Panc1 (cell line): ENCODE results near the gene FUBP3. TPM values are rescaled to one million over a fixed set of nuclear protein-coding genes. Genes with fewer than 3 reads are reported as not detected.
"Not testable (repeated sequence)": the region's sequence is repeated elsewhere in the genome, so short reads cannot be mapped to it uniquely, and the experiment has no call there.

Experiments
- ATAC-seq: fragments of 200-7000 bp; cut with Tn5 transposase; 2 replicates; pipeline ENCODE4 v1.9.1; 2020; ENCODE audit warnings: mild to moderate bottlenecking, moderate library complexity
- BruUV-seq: library from RNA; stranded (reverse); fragments of 400-500 nt; replicated peaks from 2 replicates; lab custom pipeline; 2021; lab: Mats Ljungman, UMichigan
- CTCF ChIA-PET: fragments of 300-600 bp; sonication (Branson Sonifier 250); formaldehyde crosslinking; loops from one replicate; lab custom pipeline; 2022; ENCODE audit warnings: antibody characterized with exemption; lab: Charles Lee
- POLR2A ChIA-PET: fragments of 300-600 bp; sonication (Branson Sonifier 250); formaldehyde crosslinking; loops from one replicate; lab custom pipeline; 2022; ENCODE audit warnings: antibody characterized with exemption; lab: Charles Lee
- DNase-seq: peaks from one replicate; pipeline ENCODE4 v3.0.0-alpha.2; 2010; ENCODE audit warnings: low read depth, low spot score
- H3K27ac ChIP-seq: 2 replicates; pipeline ENCODE4 v1.5.1; 2011; ENCODE audit warnings: mild to moderate bottlenecking, low read length, inconsistent platforms
- H3K27me3 ChIP-seq: fragments of 200-500 bp; sonication (Bioruptor generic); 2 replicates; pipeline ENCODE4 v1.6.0; 2014; ENCODE audit warnings: low read length, inconsistent platforms; ENCODE audit not compliant: control insufficient read depth, insufficient read depth
- H3K36me3 ChIP-seq: fragments of 200-500 bp; sonication (Bioruptor generic); 2 replicates; pipeline ENCODE4 v1.5.1; 2014; ENCODE audit warnings: inconsistent platforms, mild to moderate bottlenecking, low read length, moderate library complexity; ENCODE audit not compliant: control insufficient read depth, insufficient read depth
- H3K4me1 ChIP-seq: 2 replicates; pipeline ENCODE4 v1.5.1; 2011; ENCODE audit warnings: inconsistent platforms, mild to moderate bottlenecking, low read length, moderate library complexity; ENCODE audit not compliant: control insufficient read depth, insufficient read depth
- H3K4me3 ChIP-seq, 2 experiments: 2 replicates each; pipeline ENCODE4 v1.5.1; 2011 to 2012; ENCODE audit warnings: low read depth in 2 of 2, low read length in 2 of 2, mild to moderate bottlenecking in 2 of 2, inconsistent platforms in 1 of 2, moderate library complexity in 1 of 2
- H3K9me3 ChIP-seq: fragments of 200-500 bp; sonication (Bioruptor generic); 2 replicates; pipeline ENCODE4 v1.5.1; 2014; ENCODE audit warnings: low read depth, mild to moderate bottlenecking, inconsistent platforms, low read length, moderate library complexity; ENCODE audit not compliant: control insufficient read depth, insufficient read depth
- CTCF ChIP-seq: fragments of 450-650 bp; IDR thresholded peaks from 2 replicates; pipeline ENCODE4 v1.5.1; 2017; ENCODE audit warnings: mild to moderate bottlenecking
- POLR2AphosphoS5 ChIP-seq: IDR thresholded peaks from 2 replicates; pipeline ENCODE4 v1.6.1; 2012; ENCODE audit warnings: mild to moderate bottlenecking, low read depth, low read length, moderate library complexity
- REST ChIP-seq, 2 experiments: IDR thresholded peaks; 2 replicates each; pipeline ENCODE4 v1.6.1; 2011 to 2012; ENCODE audit warnings: low read depth in 2 of 2, control low read depth in 1 of 2, low read length in 1 of 2, mild to moderate bottlenecking in 1 of 2, moderate library complexity in 1 of 2; ENCODE audit not compliant: insufficient read depth in 1 of 2
- SIN3A ChIP-seq: IDR thresholded peaks from 2 replicates; pipeline ENCODE4 v1.6.1; 2012; ENCODE audit warnings: low read depth, mild to moderate bottlenecking, low read length, moderate library complexity, borderline replicate concordance; ENCODE audit not compliant: insufficient read depth
- TCF7L2 ChIP-seq: IDR thresholded peaks from 2 replicates; pipeline ENCODE4 v1.6.1; 2011; ENCODE audit warnings: mild to moderate bottlenecking, low read depth, low read length, inconsistent platforms
- in situ Hi-C: cut with HindIII; loops from 2 replicates; pipeline ENCODE4 v1.10.0; 2016; ENCODE audit warnings: low sequenced_read_pairs, low pct_unique_long_range_greater_than_20kb
- intact Hi-C: fragments of 100-400 bp; cut with micrococcal nuclease; formaldehyde crosslinking; loops from one replicate; pipeline ENCODE4 v1.10.0; 2022; ENCODE audit not compliant: unreplicated experiment
- total RNA-seq: library from RNA; stranded (reverse); gene quantifications from one replicate; pipeline ENCODE4 v1.2.1, GENCODE V29; 2021; ENCODE audit not compliant: unreplicated experiment

Gene FUBP3
- total RNA-seq, 1 experiment from 2014 or later: 46.6 TPM

- no peaks in the 10 kb centered on the region for H3K4me1 ChIP-seq
- no peak overlapping the region for H3K27ac ChIP-seq
- ChIA-PET POLR2A (no interaction called here), CTCF (no interaction called here)
- H3K27me3 ChIP-seq: no peaks in the 10 kb centered on the region
- H3K4me3 ChIP-seq: no peak overlapping the region
- no TSS peak for BruUV-seq
- no peaks in the 10 kb centered on the region for H3K9me3 ChIP-seq
- H3K36me3 ChIP-seq: no peaks in the 10 kb centered on the region
- intact Hi-C loops: no loop called here
- DNase-seq (no peak), ATAC-seq (no peak)
- in situ Hi-C loops: no loop called here
- TF ChIP-seq SIN3A: no peak
These were observed 22.3 kb upstream of the FUBP3 start for GRCh38 chr9:130557077-130557468.

DNA sequence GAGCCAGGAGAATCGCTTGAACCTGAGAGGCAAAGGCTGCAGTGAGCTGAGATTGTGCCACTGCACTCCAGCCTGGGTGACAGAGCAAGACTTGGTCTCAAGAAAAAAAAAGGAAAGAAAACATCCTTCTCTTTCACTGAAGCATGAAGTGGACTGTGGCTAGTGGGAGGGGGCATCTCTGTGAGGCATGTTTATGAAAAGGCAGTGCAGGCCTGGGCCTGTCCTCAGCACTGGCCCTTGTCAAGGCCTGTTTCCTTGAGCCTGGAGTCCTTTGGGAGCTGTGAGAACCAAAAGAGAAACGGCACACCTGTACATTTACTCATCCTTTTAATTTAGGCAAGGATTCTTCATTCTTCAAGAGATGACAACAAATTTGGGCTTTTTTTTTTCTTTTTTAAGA is 18.3 kb upstream of the FUBP3 start:
- H3K27ac ChIP-seq: no peak overlapping the region
- H3K4me1 ChIP-seq: no peaks in the 10 kb centered on the region
- no peak overlapping the region for H3K4me3 ChIP-seq
- no peaks in the 10 kb centered on the region for H3K27me3 ChIP-seq
- intact Hi-C loops (no loop called here), in situ Hi-C loops (no loop called here)
- BruUV-seq: no TSS peak
- no peaks in the 10 kb centered on the region for H3K36me3 ChIP-seq
- CTCF ChIA-PET: no interaction called here
- POLR2A ChIA-PET: no interaction called here
- DNase-seq (no peak), ATAC-seq (no peak)
- TF ChIP-seq CTCF: no peak
- TF ChIP-seq SIN3A: no peak
- TF ChIP-seq TCF7L2: no peak
- TF ChIP-seq REST (IDR thresholded peaks at IDR 0.05; ENCODE audit: insufficient read depth in 1 of 2, low read depth in 2 of 2, low read length in 1 of 2): no peak
- no peak for TF ChIP-seq POLR2AphosphoS5
- H3K9me3 ChIP-seq: no peaks in the 10 kb centered on the region

GRCh38 chr9:130562525-130562924 is 16.9 kb upstream of the FUBP3 start:
- POLR2A ChIA-PET, H3K4me1 ChIP-seq, H3K36me3 ChIP-seq, BruUV-seq, H3K9me3 ChIP-seq, DNase-seq, H3K4me3 ChIP-seq, H3K27ac ChIP-seq, in situ Hi-C loops, intact Hi-C loops, ATAC-seq, H3K27me3 ChIP-seq: not testable (repeated sequence)
- CTCF ChIA-PET: interaction anchor here (0.6 kb wide), 1 partner anchor 419 kb away, joined by 4 read pairs; no protein-coding TSS in a partner anchor
